BLaER1 treated with 17β-estradiol and CSF1 and Interleukin-3, amounts not matched to agents 10 nM and 100 nM (cell line): Measurements from ENCODE around the gene GALNT18.

ENCODE experiments used
- H3K27ac ChIP-seq, 11 experiments: shearing (Covaris generic); formaldehyde crosslinking; 2 replicates each; pipeline ENCODE4 v1.8.1; 2022
- H3K27me3 ChIP-seq, 11 experiments: shearing (Covaris generic); formaldehyde crosslinking; 2 replicates each; pipeline ENCODE4 v1.8.1; 2022
- H3K36me3 ChIP-seq, 11 experiments: shearing (Covaris generic); formaldehyde crosslinking; 2 replicates each; pipeline ENCODE4 v1.8.1; 2022
- H3K4me1 ChIP-seq, 10 experiments: shearing (Covaris generic); formaldehyde crosslinking; 2 replicates each; pipeline ENCODE4 v1.8.1; 2022
- H3K4me2 ChIP-seq, 11 experiments: shearing (Covaris generic); formaldehyde crosslinking; 2 replicates each; pipeline ENCODE4 v1.8.1; 2022
- H3K4me3 ChIP-seq, 10 experiments: shearing (Covaris generic); formaldehyde crosslinking; 2 replicates each; pipeline ENCODE4 v1.8.1; 2022
- H3K9ac ChIP-seq, 11 experiments: shearing (Covaris generic); formaldehyde crosslinking; 2 replicates each; pipeline ENCODE4 v1.8.1; 2022
- H3K9me3 ChIP-seq, 11 experiments: shearing (Covaris generic); formaldehyde crosslinking; replicated peaks in 1 of 11; 2 replicates each; pipeline ENCODE4 v1.8.1; 2022
- H4K20me1 ChIP-seq, 11 experiments: shearing (Covaris generic); formaldehyde crosslinking; 2 replicates each; pipeline ENCODE4 v1.8.1; 2022
- Cebpa-rat ChIP-seq, 11 experiments: shearing (Covaris generic); IDR thresholded peaks; 2 replicates each; pipeline ENCODE4 v1.8.1; 2022

The GALNT18 gene

GRCh38 chr11:11230087-11230486, 391.7 kb downstream of the GALNT18 start:
- no peaks in the 10 kb centered on the region for H4K20me1 ChIP-seq
- no peak overlapping the region for H3K9ac ChIP-seq
- H3K4me2 ChIP-seq = no peak overlapping the region
- H3K27ac ChIP-seq = no peak overlapping the region
- H3K9me3 ChIP-seq = peaks cover 0 to 9% (median 0%) of the 10 kb centered on the region in 11 experiments; a peak in 3 of 22 replicates
- no peaks in the 10 kb centered on the region for H3K36me3 ChIP-seq
- no peak for TF ChIP-seq Cebpa-rat (IDR thresholded peaks at IDR 0.05)
- H3K27me3 ChIP-seq = no peaks in the 10 kb centered on the region
- no peak overlapping the region for H3K4me3 ChIP-seq
- H3K4me1 ChIP-seq = no peaks in the 10 kb centered on the region

- Histone ChIP-seq H3K27ac (no peak overlapping the region), H3K36me3 (no peaks in the 10 kb centered on the region), H4K20me1 (no peaks in the 10 kb centered on the region), H3K4me1 (no peaks in the 10 kb centered on the region), H3K9me3 (peaks cover 0 to 9% (median 0%) of the 10 kb centered on the region in 11 experiments; a peak in 3 of 22 replicates), H3K9ac (no peak overlapping the region), H3K4me3 (no peak overlapping the region), H3K27me3 (no peaks in the 10 kb centered on the region), H3K4me2 (no peak overlapping the region)
- no peak for TF ChIP-seq Cebpa-rat (IDR thresholded peaks at IDR 0.05)
These were observed 392.2 kb downstream of the GALNT18 start for GRCh38 chr11:11229647-11230046.

GRCh38 chr11:11227296-11228085, 394.3 kb downstream of the GALNT18 start:
- no peak overlapping the region for H3K4me2 ChIP-seq
- no peaks in the 10 kb centered on the region for H3K36me3 ChIP-seq
- no peak overlapping the region for H3K27ac ChIP-seq
- no peaks in the 10 kb centered on the region for H3K27me3 ChIP-seq
- H3K9ac ChIP-seq = no peak overlapping the region
- H3K4me3 ChIP-seq = no peak overlapping the region
- TF ChIP-seq Cebpa-rat (IDR thresholded peaks at IDR 0.05) = no peak
- no peaks in the 10 kb centered on the region for H4K20me1 ChIP-seq
- peaks cover 0 to 9% (median 0%) of the 10 kb centered on the region in 11 experiments; a peak in 4 of 22 replicates for H3K9me3 ChIP-seq
- H3K4me1 ChIP-seq = no peaks in the 10 kb centered on the region
